AG08396 (cell line): ENCODE results near the gene FAAP24.
"Not testable (repeated sequence)": the region's sequence is repeated elsewhere in the genome, so short reads cannot be mapped to it uniquely, and the experiment has no call there.

ENCODE experiments used
- DNase-seq: peaks from one replicate; pipeline ENCODE4 v3.0.0; 2012; ENCODE audit warnings: low spot score, mixed read lengths

FAAP24 gene

GRCh38 chr19:32998722-32999121 lies 26.7 kb downstream of the FAAP24 start:
- no peak for DNase-seq

GRCh38 chr19:33000510-33000909 lies 28.5 kb downstream of the FAAP24 start:
- no peak for DNase-seq

- no peak for DNase-seq
These were observed 28.9 kb downstream of the FAAP24 start for GRCh38 chr19:33000910-33001309.

- not testable (repeated sequence) for DNase-seq
These were observed 30.3 kb downstream of the FAAP24 start for GRCh38 chr19:33002126-33002865.

GRCh38 chr19:33003424-33004024 lies 31.5 kb downstream of the FAAP24 start:
- not testable (repeated sequence) for DNase-seq

- DNase-seq: no peak
These were observed 33.4 kb downstream of the FAAP24 start for GRCh38 chr19:33005440-33005839.

- no peak for DNase-seq
These were observed 36.7 kb downstream of the FAAP24 start for GRCh38 chr19:33008738-33009137.

- not testable (repeated sequence) for DNase-seq
These were observed 38.8 kb downstream of the FAAP24 start for GRCh38 chr19:33010891-33011290.

GRCh38 chr19:33022472-33023116 lies 50.6 kb downstream of the FAAP24 start:
- DNase-seq: no peak

GRCh38 chr19:33024398-33024797 lies 52.4 kb downstream of the FAAP24 start:
- DNase-seq: no peak

- not testable (repeated sequence) for DNase-seq
These were observed 53.6 kb downstream of the FAAP24 start for GRCh38 chr19:33025468-33026238.

GRCh38 chr19:33026602-33027001 lies 54.6 kb downstream of the FAAP24 start:
- DNase-seq: not testable (repeated sequence)
